ENCODE data around the gene DNMT3A. TPM values are rescaled to one million over a fixed set of nuclear protein-coding genes. Genes with fewer than 3 reads are reported as not detected.

The DNMT3A gene
- total RNA-seq, 1 donor from 2014 or later, result 49.9 TPM

GRCh38 chr2:25187729-25188350 is 153.9 kb downstream of the DNMT3A start:
- DNase-seq, result no peak
- intact Hi-C loops (cut with micrococcal nuclease), result no loop called here
- no peak overlapping the region for H3K4me3 Mint-ChIP-seq
- no peak for ATAC-seq (ENCODE audit: low read depth)
- H3K4me1 Mint-ChIP-seq, result peaks cover 2% of the 10 kb centered on the region
- H3K9me3 Mint-ChIP-seq, result no peaks in the 10 kb centered on the region
- no peak overlapping the region for H3K27ac Mint-ChIP-seq
- no peak for TF ChIP-seq CTCF (IDR thresholded peaks at IDR 0.05)
- H3K36me3 Mint-ChIP-seq (ENCODE audit: low read depth), result no peaks in the 10 kb centered on the region
- ChIA-PET CTCF (no interaction called here), POLR2A (no interaction called here)
- H3K27me3 Mint-ChIP-seq, result peaks cover 5% of the 10 kb centered on the region

GRCh38 chr2:25184254-25184653 is 157.5 kb downstream of the DNMT3A start:
- intact Hi-C loops (cut with micrococcal nuclease), result no loop called here
- CTCF ChIA-PET, result no interaction called here
- Mint-ChIP-seq H3K9me3 (no peaks in the 10 kb centered on the region), H3K36me3 (ENCODE audit: low read depth) (no peaks in the 10 kb centered on the region), H3K4me3 (no peak overlapping the region), H3K27me3 (peaks cover 5% of the 10 kb centered on the region), H3K27ac (no peak overlapping the region), H3K4me1 (no peaks in the 10 kb centered on the region)
- no peak for TF ChIP-seq CTCF (IDR thresholded peaks at IDR 0.05)
- POLR2A ChIA-PET, result interaction anchor here (0.7 kb wide), 1 partner anchor 16 kb away, joined by 3 read pairs; no protein-coding TSS in a partner anchor
- ATAC-seq (ENCODE audit: low read depth) (no peak), DNase-seq (no peak)

GRCh38 chr2:25178976-25179375 is 162.7 kb downstream of the DNMT3A start:
- TF ChIP-seq CTCF (IDR thresholded peaks at IDR 0.05), result no peak
- ChIA-PET CTCF (interaction anchor here (1.6 kb wide), 1 partner anchor 13 kb away, joined by 4 read pairs; no protein-coding TSS in a partner anchor), POLR2A (no interaction called here)
- no peaks in the 10 kb centered on the region for H3K9me3 Mint-ChIP-seq
- intact Hi-C loops (cut with micrococcal nuclease), result no loop called here
- H3K36me3 Mint-ChIP-seq (ENCODE audit: low read depth), result no peaks in the 10 kb centered on the region
- no peak overlapping the region for H3K27ac Mint-ChIP-seq
- H3K4me1 Mint-ChIP-seq, result no peaks in the 10 kb centered on the region
- DNase-seq (no peak), ATAC-seq (ENCODE audit: low read depth) (no peak)
- H3K4me3 Mint-ChIP-seq, result no peak overlapping the region
- peaks cover 13% of the 10 kb centered on the region for H3K27me3 Mint-ChIP-seq

Other genes with a start within 250 kb of the DNMT3A start
- gene POMC, start 173.3 kb downstream of the DNMT3A start, total RNA-seq, result 3.2 and 4.4 TPM in 2 replicates

Data from activated B cell treated with CpG ODN at 0.5 μM for 24 hours (primary cell).